Limb (tissue), 2 donors: Measurements from ENCODE around the gene MYPN.

Experiments
- DNase-seq, 2 donors: peaks; one replicate each; pipeline ENCODE4 v3.0.0-alpha.2; 2016; ENCODE audit errors: extremely low spot score in 2 of 2

The MYPN gene

GRCh38 chr10:68095153-68095552, 14.1 kb upstream of the MYPN start:
- no peak for DNase-seq

- no peak for DNase-seq
Measured at GRCh38 chr10:68096913-68097516, 12.3 kb upstream of the MYPN start.

GRCh38 chr10:68099736-68100135, 9.6 kb upstream of the MYPN start:
- no peak for DNase-seq

- no peak for DNase-seq
Measured at GRCh38 chr10:68101066-68101465, 8.2 kb upstream of the MYPN start.

DNA sequence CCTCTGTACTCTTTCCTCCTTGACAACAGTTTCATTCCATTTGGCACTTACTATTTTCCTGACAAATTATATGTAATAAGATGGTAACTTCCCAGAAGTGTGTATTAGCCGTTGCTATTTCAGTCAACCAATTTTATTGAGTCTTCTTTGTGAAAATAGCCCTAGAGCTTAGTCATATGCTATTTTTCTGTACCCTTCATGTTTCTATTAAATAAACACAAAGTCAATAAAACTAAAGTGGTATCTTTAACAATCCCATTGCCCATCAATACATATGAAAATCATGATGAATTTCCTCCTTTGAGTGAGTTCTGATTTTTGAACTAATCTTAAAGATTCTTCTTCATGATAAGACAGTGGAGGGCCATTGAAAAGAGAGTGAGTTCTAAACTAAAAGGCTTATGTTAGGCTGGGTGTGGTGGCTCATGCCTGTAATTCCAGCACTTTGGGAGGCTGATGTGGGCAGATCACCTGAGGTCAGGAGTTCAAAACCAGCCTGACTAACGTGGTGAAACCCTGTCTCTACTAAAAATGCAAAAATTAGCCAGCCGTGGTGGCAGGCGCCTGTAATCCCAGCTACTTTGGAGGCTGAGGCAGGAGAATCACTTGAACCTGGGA, 5.9 kb upstream of the MYPN start:
- no peak for DNase-seq

- DNase-seq = no peak
Measured at GRCh38 chr10:68103901-68104300, 5.4 kb upstream of the MYPN start.

DNA sequence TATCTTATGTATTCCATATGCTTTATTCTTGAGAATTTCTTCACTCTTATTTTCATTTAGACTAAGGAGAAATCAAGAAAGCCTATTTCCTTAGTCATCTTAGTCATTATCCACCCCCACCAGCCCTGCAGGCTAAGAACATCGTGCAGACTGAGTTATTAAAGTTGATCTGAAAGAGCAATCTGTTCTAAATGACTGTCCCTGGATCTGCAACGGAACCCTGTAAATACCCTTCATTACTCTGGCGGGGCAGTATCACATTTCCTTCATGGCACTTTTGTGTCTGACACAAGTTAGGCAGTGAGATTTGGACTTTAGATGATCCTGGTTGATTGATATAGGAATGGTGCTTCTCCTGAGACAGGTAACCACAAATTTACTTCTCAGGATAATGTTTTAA, 3.5 kb upstream of the MYPN start:
- no peak for DNase-seq

DNA sequence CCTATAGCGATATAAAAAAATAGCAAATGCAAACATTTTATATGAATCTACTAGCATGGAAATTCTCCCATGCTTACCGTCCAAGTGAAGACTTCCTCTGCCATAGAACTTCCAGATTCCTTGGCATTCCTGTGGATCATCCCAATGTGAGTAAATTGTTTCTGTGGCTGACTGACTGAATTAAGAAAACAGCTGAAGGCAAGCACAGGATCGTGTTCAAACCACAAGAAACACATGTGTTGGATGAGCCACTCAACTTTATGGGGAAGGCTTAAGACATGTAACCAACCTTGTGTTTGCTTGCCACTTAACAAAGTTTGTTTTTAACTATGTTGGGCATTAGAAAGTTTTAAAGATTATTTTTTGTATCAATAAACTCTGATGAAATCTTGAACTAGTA, 2.6 kb upstream of the MYPN start:
- DNase-seq = peak in 1 of 2 donors; percentile 47

DNA sequence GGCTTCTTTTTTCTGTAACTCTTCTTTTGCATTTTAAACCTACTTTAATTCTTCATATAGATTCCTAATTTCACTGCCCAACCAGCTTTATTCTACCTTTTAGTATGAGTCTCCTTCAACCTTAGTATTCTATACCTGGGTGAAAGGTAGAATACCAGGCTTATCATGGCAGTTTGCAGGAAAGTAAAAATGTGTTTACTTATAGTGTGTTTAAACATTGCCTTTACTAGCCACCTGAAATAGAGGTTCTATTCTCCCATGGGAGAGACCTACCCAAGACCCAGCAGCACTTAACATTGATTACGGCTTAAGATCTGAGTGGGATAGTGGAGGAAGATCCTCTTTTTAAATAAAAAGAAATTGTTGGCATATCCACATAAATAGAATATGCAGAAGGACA, 1.6 kb upstream of the MYPN start:
- no peak for DNase-seq

DNA sequence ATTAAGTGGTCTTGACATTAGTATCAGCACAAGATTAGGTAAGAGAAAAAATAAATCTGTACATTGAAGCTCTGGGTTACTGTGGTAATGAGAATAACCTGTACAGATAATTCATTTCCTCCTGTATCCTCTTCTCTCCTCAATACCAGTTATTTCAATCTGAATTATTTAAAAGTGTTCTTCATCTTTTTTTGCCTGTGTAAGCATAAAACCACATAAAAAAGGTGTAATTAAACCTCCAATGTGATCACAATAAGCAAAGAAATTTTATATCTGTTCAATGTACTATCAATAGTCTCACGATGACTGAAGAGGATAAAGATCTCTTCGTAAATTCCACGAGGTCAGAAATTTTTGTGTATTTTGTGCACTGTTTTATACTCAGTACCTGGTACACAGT, 1.2 kb upstream of the MYPN start:
- no peak for DNase-seq

DNA sequence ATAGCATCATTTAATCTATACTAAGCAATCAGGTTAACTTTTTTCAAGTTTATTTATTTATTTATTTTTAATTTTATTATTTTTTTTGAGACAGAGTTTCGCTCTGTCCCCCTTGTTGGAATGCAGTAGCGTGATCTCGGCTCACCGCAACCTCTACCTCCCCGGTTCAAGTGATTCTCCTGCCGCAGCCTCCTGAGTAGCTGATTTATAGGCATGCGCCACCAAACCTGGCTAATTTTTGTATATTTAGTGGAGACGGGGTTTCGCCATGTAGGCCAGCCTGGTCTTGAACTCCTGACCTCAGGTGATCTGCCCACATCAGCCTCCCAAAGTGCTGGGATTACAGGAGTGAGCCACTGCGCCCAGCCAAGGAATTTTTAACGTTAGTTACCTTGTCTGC, 635 bp upstream of the MYPN start:
- DNase-seq = no peak

GRCh38 chr10:68110027-68110426, 739 bp downstream of the MYPN start:
- DNase-seq = peak in 1 of 2 donors; percentile 81

DNA sequence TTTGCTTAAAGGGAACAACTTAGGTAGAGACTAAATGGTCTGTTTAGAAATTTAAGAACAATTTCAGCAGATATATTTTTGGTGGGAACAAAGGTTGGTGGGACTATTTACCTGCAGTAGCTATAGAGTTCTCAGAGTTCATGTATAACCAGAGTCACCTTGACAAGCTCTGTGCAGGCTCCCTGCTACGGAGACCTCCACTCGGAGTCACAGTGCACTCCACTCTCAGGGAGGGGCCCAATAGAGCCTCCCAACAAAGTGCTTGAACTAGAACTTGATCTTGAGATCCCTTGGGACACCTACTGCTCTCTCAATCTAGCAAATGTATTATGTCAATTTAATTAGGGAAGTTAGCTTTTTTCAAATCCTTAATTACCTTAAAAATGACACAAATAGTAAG, 2.3 kb downstream of the MYPN start:
- no peak for DNase-seq

- no peak for DNase-seq
Measured at GRCh38 chr10:68112837-68113236, 3.5 kb downstream of the MYPN start.

DNA sequence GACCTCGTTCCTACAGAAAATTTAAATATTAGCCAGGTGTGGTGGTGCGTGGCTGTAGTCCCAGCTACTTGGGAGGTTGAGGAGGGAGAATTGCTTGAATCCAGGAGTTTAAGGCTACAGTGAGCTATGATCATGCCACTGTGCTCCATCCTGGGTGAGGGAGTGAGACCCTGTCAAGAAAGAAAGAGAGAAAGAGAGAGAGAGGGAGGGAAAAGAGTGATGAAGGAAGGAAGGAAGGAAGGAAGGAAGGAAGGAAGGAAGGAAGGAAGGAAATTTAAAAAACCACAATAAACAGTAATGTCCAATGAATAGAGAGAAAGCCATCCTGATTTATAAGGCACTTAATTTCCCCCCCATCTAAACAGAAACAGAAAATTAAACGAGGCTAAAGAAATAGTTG, 9.4 kb downstream of the MYPN start:
- DNase-seq = no peak

GRCh38 chr10:68121020-68121743, 11.9 kb downstream of the MYPN start:
- DNase-seq = no peak

DNA sequence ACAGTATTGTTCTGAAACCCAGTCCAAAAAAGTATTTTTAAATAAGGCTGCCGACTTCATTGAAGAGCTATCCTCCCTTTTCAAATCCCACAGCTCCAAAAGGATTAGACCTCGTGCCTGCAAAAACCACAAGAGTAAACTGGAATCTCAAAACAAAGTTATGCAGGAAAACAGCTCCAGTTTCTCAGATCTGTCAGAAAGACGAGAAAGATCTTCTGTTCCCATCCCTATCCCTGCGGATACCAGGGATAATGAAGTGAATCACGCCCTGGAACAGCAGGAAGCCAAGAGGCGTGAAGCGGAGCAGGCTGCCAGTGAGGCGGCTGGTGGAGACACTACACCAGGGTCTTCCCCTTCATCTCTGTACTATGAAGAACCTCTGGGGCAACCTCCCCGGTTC, 12.6 kb downstream of the MYPN start:
- no peak for DNase-seq

GRCh38 chr10:68124718-68125117, 15.4 kb downstream of the MYPN start:
- DNase-seq = no peak

DNA sequence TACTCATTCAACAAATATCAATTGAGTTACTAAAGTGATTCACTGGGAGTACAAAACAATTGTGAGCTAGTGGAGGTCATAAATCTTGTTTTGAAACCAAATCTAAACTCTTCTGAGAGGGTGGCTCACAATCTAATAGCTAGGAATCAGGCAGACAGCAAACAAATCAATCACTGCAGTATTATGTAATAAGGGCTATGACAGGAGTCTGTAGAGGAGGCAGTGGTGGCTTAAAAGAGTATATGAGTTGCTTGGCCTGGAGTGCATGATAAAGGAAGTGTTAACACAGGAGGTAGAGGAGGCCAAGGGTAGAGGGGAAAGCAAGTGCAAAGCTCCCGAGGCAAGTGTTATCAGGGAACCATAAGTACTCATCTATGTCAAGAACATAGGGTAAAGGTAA, 16.5 kb downstream of the MYPN start:
- DNase-seq = no peak

DNA sequence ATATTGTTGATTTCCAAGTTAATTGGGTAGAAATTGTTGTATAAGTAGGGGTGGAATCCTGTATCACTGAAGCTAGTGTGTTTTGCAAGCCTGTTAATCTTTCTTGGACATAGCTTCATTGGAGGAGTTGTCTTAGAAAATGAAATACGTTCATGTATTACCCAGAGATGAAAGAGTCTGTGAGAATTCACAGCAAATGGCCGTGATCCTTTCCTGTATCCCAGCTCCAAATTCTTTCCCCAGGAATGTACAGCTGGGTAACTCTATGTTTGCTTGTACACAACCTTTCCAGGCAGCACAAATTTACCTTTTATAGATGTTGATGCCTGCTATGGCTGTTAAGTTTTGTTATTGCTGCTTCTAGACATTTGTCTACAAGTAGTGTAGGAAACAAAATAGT, 18.7 kb downstream of the MYPN start:
- DNase-seq = no peak

DNA sequence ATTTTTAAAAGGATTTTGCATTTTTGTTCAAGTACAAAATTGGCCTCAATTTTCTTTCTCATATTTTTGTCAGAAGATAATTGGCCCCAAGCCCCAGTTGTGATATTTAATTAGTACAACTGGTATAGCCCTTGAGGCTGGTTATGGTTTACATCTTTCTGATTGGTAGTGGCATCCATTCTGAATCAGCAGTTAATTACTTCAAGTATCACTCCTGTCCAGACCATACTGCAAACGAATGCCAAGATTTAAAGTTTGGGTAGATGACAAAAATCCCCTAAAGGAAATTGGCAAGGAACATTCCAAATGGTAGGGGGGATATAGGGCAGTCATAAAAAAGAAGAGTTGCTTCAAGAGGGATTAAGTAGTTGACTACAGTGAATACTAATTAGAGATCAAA, 23.1 kb downstream of the MYPN start:
- no peak for DNase-seq

- DNase-seq = no peak
Measured at GRCh38 chr10:68133523-68133922, 24.2 kb downstream of the MYPN start.

GRCh38 chr10:68135362-68135761, 26.1 kb downstream of the MYPN start:
- DNase-seq = no peak
